Measurements from ENCODE around the gene DYRK1B. TPM values are rescaled to one million over a fixed set of nuclear protein-coding genes. Genes with fewer than 3 reads are reported as not detected.

Gene DYRK1B
- total and polyA plus RNA-seq, 4 donors: 7.9 to 25.6 (median 20.8) TPM

DNA sequence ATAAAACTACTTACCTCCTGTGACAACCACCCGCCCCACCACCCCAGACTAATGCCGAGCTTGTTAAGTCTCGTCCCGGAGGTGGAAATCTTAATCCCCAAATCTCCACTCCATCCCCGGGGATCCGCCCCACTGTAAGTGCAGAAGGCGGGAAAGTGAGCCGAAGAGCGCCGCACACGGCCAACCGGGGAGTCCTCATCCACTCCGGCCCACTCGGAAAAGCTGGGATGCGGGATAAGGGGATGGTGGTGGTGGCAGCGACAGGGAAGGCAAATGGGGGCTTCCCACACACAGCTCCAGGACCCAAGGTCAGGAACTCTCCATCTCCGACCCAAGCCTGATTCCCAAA lies 11.6 kb upstream of the DYRK1B start:
- ATAC-seq (ENCODE audit: insufficient read depth, low FRiP score) (no peak), DNase-seq (peak in 2 of 3 donors; percentile 37)
- H3K27ac ChIP-seq (ENCODE audit: low read depth in 1 of 2, low read length in 1 of 2): peak overlapping the region; percentile 55 to 95

DNA sequence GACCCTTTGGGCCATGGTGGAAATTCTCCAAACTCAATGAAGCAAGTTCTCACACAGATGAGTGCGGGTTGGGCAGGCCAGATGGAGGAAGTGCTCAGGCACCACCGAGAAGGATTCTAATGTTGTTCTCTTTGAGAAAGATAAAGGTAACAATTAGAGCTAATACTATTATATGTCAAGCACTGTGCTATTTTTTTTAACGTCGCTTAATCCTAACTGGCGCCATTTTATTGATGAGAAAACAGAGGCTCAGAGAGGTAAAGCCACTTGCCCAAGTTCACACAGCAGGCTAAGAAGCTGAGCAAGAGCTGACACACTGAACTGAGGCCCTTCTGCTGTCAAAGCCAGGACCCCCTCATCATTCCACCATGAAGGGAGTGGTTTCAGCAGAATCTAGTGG lies 11.2 kb upstream of the DYRK1B start:
- no peaks in the 10 kb centered on the region for H3K9me3 ChIP-seq (ENCODE audit: control insufficient read depth in 4 of 4, insufficient read depth in 3 of 4, low read length in 3 of 4)
- TF ChIP-seq, protein P1, sequence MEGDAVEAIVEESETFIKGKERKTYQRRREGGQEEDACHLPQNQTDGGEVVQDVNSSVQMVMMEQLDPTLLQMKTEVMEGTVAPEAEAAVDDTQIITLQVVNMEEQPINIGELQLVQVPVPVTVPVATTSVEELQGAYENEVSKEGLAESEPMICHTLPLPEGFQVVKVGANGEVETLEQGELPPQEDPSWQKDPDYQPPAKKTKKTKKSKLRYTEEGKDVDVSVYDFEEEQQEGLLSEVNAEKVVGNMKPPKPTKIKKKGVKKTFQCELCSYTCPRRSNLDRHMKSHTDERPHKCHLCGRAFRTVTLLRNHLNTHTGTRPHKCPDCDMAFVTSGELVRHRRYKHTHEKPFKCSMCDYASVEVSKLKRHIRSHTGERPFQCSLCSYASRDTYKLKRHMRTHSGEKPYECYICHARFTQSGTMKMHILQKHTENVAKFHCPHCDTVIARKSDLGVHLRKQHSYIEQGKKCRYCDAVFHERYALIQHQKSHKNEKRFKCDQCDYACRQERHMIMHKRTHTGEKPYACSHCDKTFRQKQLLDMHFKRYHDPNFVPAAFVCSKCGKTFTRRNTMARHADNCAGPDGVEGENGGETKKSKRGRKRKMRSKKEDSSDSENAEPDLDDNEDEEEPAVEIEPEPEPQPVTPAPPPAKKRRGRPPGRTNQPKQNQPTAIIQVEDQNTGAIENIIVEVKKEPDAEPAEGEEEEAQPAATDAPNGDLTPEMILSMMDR (IDR thresholded peaks at IDR 0.05; ENCODE audit: control extremely low read depth, extremely low read depth): no peak
- DNase-seq (no peak), ATAC-seq (ENCODE audit: insufficient read depth, low FRiP score) (no peak)
- no peaks in the 10 kb centered on the region for H3K27me3 ChIP-seq (ENCODE audit: control insufficient read depth in 3 of 3, insufficient read depth in 3 of 3, low read length in 2 of 3)
- H3K4me3 ChIP-seq: peak overlapping the region; percentile 78
- peak overlapping the region in 1 of 2 donors; percentile 88 for H3K9ac ChIP-seq (ENCODE audit: insufficient read depth in 1 of 2, low read length in 2 of 2)
- H3K27ac ChIP-seq (ENCODE audit: low read depth in 1 of 2, low read length in 1 of 2): no peak overlapping the region
- WGBS, 2 donors: 22 to 27% methylated on average over 5 of the region's 5 CpGs
- H3K4me1 ChIP-seq (ENCODE audit: control insufficient read depth in 5 of 5, insufficient read depth in 5 of 5, low read length in 5 of 5): peaks cover 11 to 28% (median 15%) of the 10 kb centered on the region in 5 donors
- H3K36me3 ChIP-seq (ENCODE audit: control insufficient read depth in 4 of 4, insufficient read depth in 4 of 4, low read length in 4 of 4): peaks cover 0 to 2% (median under 1%) of the 10 kb centered on the region in 4 donors

More for the DNA sequence above, 11.6 kb upstream of the DYRK1B start:
- no peaks in the 10 kb centered on the region for H3K36me3 ChIP-seq (ENCODE audit: control insufficient read depth in 4 of 4, insufficient read depth in 4 of 4, low read length in 4 of 4)
- no peaks in the 10 kb centered on the region for H3K27me3 ChIP-seq (ENCODE audit: control insufficient read depth in 3 of 3, insufficient read depth in 3 of 3, low read length in 2 of 3)
- H3K4me1 ChIP-seq (ENCODE audit: control insufficient read depth in 5 of 5, insufficient read depth in 5 of 5, low read length in 5 of 5): peaks cover 11 to 28% (median 15%) of the 10 kb centered on the region in 5 donors
- TF ChIP-seq, protein P1 (IDR thresholded peaks at IDR 0.05; ENCODE audit: control extremely low read depth, extremely low read depth): no peak
- peak overlapping the region; percentile 84 to 88 for H3K9ac ChIP-seq (ENCODE audit: insufficient read depth in 1 of 2, low read length in 2 of 2)
- 1 to 3% methylated on average over 17 of the region's 17 CpGs for WGBS, 2 donors
- no peaks in the 10 kb centered on the region for H3K9me3 ChIP-seq (ENCODE audit: control insufficient read depth in 4 of 4, insufficient read depth in 3 of 4, low read length in 3 of 4)
- peak overlapping the region; percentile 78 for H3K4me3 ChIP-seq

GRCh38 chr19:39843919-39844793 lies 10.2 kb upstream of the DYRK1B start:
- H3K9ac ChIP-seq (ENCODE audit: insufficient read depth in 1 of 2, low read length in 2 of 2): peak overlapping the region in 1 of 2 donors; percentile 47
- no peaks in the 10 kb centered on the region for H3K9me3 ChIP-seq (ENCODE audit: control insufficient read depth in 4 of 4, insufficient read depth in 3 of 4, low read length in 3 of 4)
- 53 to 59% methylated on average over 4 of the region's 4 CpGs for WGBS, 2 donors
- H3K27me3 ChIP-seq (ENCODE audit: control insufficient read depth in 3 of 3, insufficient read depth in 3 of 3, low read length in 2 of 3): no peaks in the 10 kb centered on the region
- peaks cover 11 to 28% (median 15%) of the 10 kb centered on the region in 5 donors for H3K4me1 ChIP-seq (ENCODE audit: control insufficient read depth in 5 of 5, insufficient read depth in 5 of 5, low read length in 5 of 5)
- H3K27ac ChIP-seq (ENCODE audit: low read depth in 1 of 2, low read length in 1 of 2): no peak overlapping the region
- TF ChIP-seq, protein P1 (IDR thresholded peaks at IDR 0.05; ENCODE audit: control extremely low read depth, extremely low read depth): peak; percentile 25
- no peak overlapping the region for H3K4me3 ChIP-seq
- H3K36me3 ChIP-seq (ENCODE audit: control insufficient read depth in 4 of 4, insufficient read depth in 4 of 4, low read length in 4 of 4): peaks cover 6 to 12% (median 7%) of the 10 kb centered on the region in 4 donors
- no peak for ATAC-seq (ENCODE audit: insufficient read depth, low FRiP score)
- peak in 2 of 3 donors; percentile 67 to 68 for DNase-seq
